ENCODE results near the gene COL11A1. TPM values are rescaled to one million over a fixed set of nuclear protein-coding genes. Genes with fewer than 3 reads are reported as not detected.

The COL11A1 gene
- polyA plus RNA-seq, 1 donor from 2014 or later = 4.6 TPM

DNA sequence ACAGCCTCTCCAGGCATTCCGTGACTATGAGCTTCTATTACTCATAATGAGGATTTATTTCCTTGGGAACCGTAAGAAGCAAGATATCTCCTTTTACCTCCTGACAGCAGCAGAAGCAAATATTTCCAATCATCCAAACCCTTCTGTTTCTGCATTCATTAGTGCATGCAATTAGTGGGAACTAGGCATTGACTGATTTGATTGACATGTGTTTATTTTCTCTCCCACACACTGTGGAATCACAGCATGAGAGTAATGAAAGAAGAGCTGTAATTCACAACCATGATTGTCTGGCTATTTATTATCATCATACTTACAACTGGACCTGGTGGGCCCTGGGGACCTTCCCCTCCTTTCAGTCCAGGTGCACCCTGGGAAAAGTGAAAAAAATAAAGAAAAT lies 146.8 kb downstream of the COL11A1 start:
- H3K9me2 ChIP-seq (ENCODE audit: insufficient read depth, low read length) = no peaks in the 10 kb centered on the region
- no peaks in the 10 kb centered on the region for H3K36me3 ChIP-seq (ENCODE audit: insufficient read depth, low read length)
- no peak for TF ChIP-seq RAD21 (conservative IDR thresholded peaks at IDR 0.05)
- no peak for TF ChIP-seq EZH2 (IDR thresholded peaks at IDR 0.05; ENCODE audit: borderline replicate concordance, insufficient read depth, low read length, poor library complexity, severe bottlenecking)
- TF ChIP-seq POLR2AphosphoS5 (IDR thresholded peaks at IDR 0.05) = no peak
- TF ChIP-seq MXI1 (conservative IDR thresholded peaks at IDR 0.05; ENCODE audit: poor library complexity, severe bottlenecking) = no peak
- TF ChIP-seq, protein P1, sequence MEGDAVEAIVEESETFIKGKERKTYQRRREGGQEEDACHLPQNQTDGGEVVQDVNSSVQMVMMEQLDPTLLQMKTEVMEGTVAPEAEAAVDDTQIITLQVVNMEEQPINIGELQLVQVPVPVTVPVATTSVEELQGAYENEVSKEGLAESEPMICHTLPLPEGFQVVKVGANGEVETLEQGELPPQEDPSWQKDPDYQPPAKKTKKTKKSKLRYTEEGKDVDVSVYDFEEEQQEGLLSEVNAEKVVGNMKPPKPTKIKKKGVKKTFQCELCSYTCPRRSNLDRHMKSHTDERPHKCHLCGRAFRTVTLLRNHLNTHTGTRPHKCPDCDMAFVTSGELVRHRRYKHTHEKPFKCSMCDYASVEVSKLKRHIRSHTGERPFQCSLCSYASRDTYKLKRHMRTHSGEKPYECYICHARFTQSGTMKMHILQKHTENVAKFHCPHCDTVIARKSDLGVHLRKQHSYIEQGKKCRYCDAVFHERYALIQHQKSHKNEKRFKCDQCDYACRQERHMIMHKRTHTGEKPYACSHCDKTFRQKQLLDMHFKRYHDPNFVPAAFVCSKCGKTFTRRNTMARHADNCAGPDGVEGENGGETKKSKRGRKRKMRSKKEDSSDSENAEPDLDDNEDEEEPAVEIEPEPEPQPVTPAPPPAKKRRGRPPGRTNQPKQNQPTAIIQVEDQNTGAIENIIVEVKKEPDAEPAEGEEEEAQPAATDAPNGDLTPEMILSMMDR (IDR thresholded peaks at IDR 0.05; ENCODE audit: poor library complexity, severe bottlenecking) = no peak
- TF ChIP-seq SMC3 (conservative IDR thresholded peaks at IDR 0.05; ENCODE audit: poor library complexity) = no peak
- H4K20me1 ChIP-seq (ENCODE audit: insufficient read depth) = no peaks in the 10 kb centered on the region
- no peak overlapping the region for H2AFZ ChIP-seq (ENCODE audit: low read depth, low read length)
- no peaks in the 10 kb centered on the region for H3K9me3 ChIP-seq (ENCODE audit: low read length)
- H3F3A ChIP-seq (ENCODE audit: insufficient read depth, low read length, poor library complexity, severe bottlenecking) = no peaks in the 10 kb centered on the region
- H3K9ac ChIP-seq (ENCODE audit: low read length) = no peak overlapping the region
- no peak overlapping the region for H3K4me2 ChIP-seq (ENCODE audit: low read length)
- H3K27ac ChIP-seq (ENCODE audit: low read length) = no peak overlapping the region
- no peaks in the 10 kb centered on the region for H3K79me2 ChIP-seq (replicated peaks; ENCODE audit: insufficient read depth, low read length)
- H3K4me3 ChIP-seq (ENCODE audit: low read length) = no peak overlapping the region
- H3K27me3 ChIP-seq (ENCODE audit: insufficient read depth, low read depth, low read length) = no peaks in the 10 kb centered on the region

DNA sequence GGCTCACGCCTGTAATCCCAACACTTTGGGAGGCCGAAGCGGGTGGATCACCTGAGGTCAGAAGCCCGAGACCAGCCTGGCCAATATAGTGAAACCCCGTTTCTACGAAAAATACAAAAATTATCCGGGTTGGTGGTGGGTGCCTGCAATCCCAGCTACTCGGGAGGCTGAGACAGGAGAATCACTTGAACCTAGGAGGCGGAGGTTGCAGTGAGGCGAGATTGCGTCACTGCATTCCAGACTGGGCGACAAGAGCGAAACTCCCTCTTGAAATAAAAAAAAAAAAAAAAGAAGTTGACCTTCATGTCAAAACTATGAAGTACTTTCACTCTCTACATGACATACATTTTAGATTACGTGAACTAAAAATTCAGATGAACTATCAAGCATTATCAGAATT lies 153.7 kb downstream of the COL11A1 start:
- Histone ChIP-seq H3K9ac (ENCODE audit: low read length) (no peak overlapping the region), H3K36me3 (ENCODE audit: insufficient read depth, low read length) (no peaks in the 10 kb centered on the region), H3K4me3 (ENCODE audit: low read length) (no peak overlapping the region), H2AFZ (ENCODE audit: low read depth, low read length) (no peak overlapping the region), H3K4me2 (ENCODE audit: low read length) (no peak overlapping the region), H3K9me3 (ENCODE audit: low read length) (no peaks in the 10 kb centered on the region), H4K20me1 (ENCODE audit: insufficient read depth) (no peaks in the 10 kb centered on the region), H3K27ac (ENCODE audit: low read length) (no peak overlapping the region), H3K27me3 (ENCODE audit: insufficient read depth, low read depth, low read length) (no peaks in the 10 kb centered on the region), H3K79me2 (replicated peaks; ENCODE audit: insufficient read depth, low read length) (no peaks in the 10 kb centered on the region), H3F3A (ENCODE audit: insufficient read depth, low read length, poor library complexity, severe bottlenecking) (no peaks in the 10 kb centered on the region), H3K9me2 (ENCODE audit: insufficient read depth, low read length) (no peaks in the 10 kb centered on the region)
- TF ChIP-seq SMC3 (conservative IDR thresholded peaks at IDR 0.05; ENCODE audit: poor library complexity) = no peak
- no peak for TF ChIP-seq POLR2AphosphoS5 (IDR thresholded peaks at IDR 0.05)
- no peak for TF ChIP-seq MXI1 (conservative IDR thresholded peaks at IDR 0.05; ENCODE audit: poor library complexity, severe bottlenecking)
- TF ChIP-seq, protein P1 (IDR thresholded peaks at IDR 0.05; ENCODE audit: poor library complexity, severe bottlenecking) = no peak
- TF ChIP-seq, protein P2, sequence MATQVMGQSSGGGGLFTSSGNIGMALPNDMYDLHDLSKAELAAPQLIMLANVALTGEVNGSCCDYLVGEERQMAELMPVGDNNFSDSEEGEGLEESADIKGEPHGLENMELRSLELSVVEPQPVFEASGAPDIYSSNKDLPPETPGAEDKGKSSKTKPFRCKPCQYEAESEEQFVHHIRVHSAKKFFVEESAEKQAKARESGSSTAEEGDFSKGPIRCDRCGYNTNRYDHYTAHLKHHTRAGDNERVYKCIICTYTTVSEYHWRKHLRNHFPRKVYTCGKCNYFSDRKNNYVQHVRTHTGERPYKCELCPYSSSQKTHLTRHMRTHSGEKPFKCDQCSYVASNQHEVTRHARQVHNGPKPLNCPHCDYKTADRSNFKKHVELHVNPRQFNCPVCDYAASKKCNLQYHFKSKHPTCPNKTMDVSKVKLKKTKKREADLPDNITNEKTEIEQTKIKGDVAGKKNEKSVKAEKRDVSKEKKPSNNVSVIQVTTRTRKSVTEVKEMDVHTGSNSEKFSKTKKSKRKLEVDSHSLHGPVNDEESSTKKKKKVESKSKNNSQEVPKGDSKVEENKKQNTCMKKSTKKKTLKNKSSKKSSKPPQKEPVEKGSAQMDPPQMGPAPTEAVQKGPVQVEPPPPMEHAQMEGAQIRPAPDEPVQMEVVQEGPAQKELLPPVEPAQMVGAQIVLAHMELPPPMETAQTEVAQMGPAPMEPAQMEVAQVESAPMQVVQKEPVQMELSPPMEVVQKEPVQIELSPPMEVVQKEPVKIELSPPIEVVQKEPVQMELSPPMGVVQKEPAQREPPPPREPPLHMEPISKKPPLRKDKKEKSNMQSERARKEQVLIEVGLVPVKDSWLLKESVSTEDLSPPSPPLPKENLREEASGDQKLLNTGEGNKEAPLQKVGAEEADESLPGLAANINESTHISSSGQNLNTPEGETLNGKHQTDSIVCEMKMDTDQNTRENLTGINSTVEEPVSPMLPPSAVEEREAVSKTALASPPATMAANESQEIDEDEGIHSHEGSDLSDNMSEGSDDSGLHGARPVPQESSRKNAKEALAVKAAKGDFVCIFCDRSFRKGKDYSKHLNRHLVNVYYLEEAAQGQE (IDR thresholded peaks at IDR 0.05; ENCODE audit: borderline replicate concordance) = no peak
- TF ChIP-seq EP300 (conservative IDR thresholded peaks at IDR 0.05; ENCODE audit: poor library complexity, severe bottlenecking) = no peak
- no peak for TF ChIP-seq EZH2 (IDR thresholded peaks at IDR 0.05; ENCODE audit: borderline replicate concordance, insufficient read depth, low read length, poor library complexity, severe bottlenecking)
- TF ChIP-seq RAD21 (conservative IDR thresholded peaks at IDR 0.05) = no peak
- no peak for TF ChIP-seq TAF1 (IDR thresholded peaks at IDR 0.05; ENCODE audit: low read depth)

Measured in neural cell (in vitro differentiated cells).